ENCODE results near the gene ST8SIA4.

- TF ChIP-seq, protein P1, sequence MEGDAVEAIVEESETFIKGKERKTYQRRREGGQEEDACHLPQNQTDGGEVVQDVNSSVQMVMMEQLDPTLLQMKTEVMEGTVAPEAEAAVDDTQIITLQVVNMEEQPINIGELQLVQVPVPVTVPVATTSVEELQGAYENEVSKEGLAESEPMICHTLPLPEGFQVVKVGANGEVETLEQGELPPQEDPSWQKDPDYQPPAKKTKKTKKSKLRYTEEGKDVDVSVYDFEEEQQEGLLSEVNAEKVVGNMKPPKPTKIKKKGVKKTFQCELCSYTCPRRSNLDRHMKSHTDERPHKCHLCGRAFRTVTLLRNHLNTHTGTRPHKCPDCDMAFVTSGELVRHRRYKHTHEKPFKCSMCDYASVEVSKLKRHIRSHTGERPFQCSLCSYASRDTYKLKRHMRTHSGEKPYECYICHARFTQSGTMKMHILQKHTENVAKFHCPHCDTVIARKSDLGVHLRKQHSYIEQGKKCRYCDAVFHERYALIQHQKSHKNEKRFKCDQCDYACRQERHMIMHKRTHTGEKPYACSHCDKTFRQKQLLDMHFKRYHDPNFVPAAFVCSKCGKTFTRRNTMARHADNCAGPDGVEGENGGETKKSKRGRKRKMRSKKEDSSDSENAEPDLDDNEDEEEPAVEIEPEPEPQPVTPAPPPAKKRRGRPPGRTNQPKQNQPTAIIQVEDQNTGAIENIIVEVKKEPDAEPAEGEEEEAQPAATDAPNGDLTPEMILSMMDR (IDR thresholded peaks at IDR 0.05) = no peak
- no peak for TF ChIP-seq EZH2 (IDR thresholded peaks at IDR 0.05; ENCODE audit: borderline replicate concordance, insufficient read depth, low read depth, low read length, poor library complexity, severe bottlenecking)
Observed at GRCh38 chr5:100899675-100900074, 3.4 kb downstream of the ST8SIA4 start.

Measured in B cell (primary cell).